NCI-H524 treated with DMSO at 0.1 percent for 48 hours (cell line): ENCODE measurements around the gene GLIPR1.
"Not testable (repeated sequence)": the region's sequence is repeated elsewhere in the genome, so short reads cannot be mapped to it uniquely, and the experiment has no call there.

Experiments
- DNase-seq: peaks from one replicate; lab custom pipeline; 2025; lab: John Stamatoyannopoulos, UW

The GLIPR1 gene

GRCh38 chr12:75474116-75474515 is 6.4 kb upstream of the GLIPR1 start:
- DNase-seq = no peak

DNA sequence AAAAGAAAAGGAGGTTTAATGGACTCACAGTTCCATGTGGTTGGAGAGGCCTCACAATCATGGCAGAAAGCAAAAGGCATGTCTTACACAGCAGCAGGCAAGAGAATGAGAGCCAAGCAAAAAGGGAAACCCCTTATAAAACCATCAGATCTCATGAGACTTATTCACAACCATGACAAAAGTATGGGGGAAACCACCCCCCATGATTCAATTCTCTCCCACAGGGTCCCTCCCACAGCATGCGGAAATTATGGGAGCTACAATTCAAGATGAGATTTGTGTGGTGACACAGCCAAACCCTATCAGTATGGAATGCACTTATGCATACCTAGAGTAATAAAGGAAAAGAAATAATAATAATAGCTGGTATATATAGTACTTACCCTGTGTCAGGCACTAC is 4.5 kb upstream of the GLIPR1 start:
- DNase-seq = no peak

DNA sequence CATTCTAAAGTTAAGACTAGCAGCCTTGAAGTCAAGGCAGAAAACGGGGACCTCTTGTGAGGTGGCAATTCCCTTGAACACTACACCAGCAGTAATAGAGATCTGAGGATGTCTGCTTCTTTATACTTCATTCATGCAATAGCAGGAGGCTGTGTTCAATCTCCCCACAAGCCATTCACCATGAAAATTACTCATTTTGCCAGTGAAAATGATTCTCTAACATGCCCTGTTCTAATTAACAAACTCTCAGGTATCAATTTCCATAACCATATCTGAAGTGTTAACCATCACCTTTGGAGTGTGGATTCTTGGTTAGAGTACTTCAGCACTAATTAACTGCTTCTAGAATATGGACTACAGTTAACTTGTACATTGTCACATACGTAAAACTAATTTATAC is 3.4 kb upstream of the GLIPR1 start:
- DNase-seq = no peak

- no peak for DNase-seq
Observed at GRCh38 chr12:75478116-75478794, 2.3 kb upstream of the GLIPR1 start.

DNA sequence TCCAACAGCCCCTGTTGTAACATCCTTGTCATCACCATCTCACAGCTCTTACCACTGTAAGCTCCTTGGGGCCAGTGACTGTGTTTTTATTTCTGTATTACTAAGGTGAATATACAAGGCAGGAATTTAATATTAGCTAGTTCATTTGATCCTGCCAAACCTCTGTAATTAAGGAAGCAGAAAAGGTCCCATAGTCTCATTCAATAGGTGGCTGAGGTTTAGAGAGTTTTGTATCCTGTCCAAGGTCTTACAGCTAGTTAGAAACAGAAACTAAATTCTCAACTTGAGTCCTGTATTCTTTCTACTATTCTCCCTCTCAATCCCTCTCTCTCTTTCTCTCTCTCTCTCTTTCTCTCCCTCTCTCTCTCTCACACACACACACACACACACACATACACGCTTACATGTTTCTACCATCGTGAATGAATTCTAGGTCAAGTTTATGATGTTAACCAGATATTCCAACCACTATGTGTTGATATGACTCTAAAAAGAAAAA is 543 bp upstream of the GLIPR1 start:
- no peak for DNase-seq

GRCh38 chr12:75481013-75481705 is 604 bp downstream of the GLIPR1 start:
- no peak for DNase-seq

- DNase-seq = no peak
Observed at GRCh38 chr12:75481774-75482173, 1.2 kb downstream of the GLIPR1 start.

DNA sequence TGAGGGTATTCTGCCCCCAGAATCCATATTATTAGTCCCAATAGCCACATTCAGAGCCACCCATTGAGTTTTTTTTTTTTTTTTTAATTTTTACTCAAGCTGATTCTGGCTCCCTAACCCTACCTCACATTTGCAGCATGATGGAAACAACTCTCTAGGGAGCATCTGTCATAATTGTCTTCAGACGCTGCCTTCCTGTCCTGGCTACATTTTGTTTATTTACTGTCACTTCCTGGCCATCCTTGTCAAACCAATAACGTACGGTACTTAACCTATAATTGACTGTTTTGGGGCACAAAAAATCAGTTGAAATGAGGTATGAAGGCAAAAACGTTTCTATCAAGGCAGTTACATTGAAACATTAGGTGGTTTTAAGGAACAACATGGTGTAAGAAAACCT is 2.1 kb downstream of the GLIPR1 start:
- no peak for DNase-seq

- DNase-seq = no peak
Observed at GRCh38 chr12:75483431-75483830, 2.9 kb downstream of the GLIPR1 start.

DNA sequence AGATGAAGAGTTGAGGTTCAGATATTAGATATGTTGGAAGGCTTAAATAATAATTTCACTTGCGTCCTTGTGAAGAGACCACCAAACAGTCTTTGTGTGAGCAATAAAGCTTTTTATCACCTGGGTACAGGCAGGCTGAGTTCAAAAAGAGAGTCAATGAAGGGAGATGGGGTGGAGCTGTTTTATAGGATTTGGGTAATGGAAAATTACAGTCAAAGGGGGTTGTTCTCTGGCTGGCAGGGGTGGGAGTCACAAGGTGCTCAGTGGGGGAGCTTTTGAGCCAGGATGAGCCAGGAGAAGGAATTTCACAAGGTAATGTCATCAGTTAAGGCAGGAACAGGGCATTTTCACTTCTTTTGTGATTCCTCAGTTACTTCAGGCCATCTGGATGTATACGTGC is 3.9 kb downstream of the GLIPR1 start:
- DNase-seq = not testable (repeated sequence)

DNA sequence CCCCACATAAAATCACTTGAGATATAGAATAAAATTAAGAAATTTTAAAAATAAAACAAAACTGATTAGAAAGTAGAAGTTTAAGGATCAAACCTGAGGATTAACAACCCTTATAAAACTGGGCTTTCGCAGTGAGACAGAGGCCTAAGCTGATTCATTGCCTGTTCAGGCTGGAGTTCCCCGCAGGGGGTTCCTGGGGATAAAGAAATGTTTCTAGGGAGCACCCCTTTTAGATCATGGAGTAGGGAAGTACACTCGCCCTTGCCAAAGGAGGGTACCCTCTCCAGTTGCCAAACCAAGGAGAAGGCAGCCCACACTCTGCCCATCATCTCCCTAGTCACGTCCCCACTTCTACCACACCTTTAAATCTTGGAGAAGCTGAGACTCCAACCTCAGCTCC is 6.8 kb downstream of the GLIPR1 start:
- DNase-seq = no peak

- no peak for DNase-seq
Observed at GRCh38 chr12:75488553-75488952, 8.0 kb downstream of the GLIPR1 start.

DNA sequence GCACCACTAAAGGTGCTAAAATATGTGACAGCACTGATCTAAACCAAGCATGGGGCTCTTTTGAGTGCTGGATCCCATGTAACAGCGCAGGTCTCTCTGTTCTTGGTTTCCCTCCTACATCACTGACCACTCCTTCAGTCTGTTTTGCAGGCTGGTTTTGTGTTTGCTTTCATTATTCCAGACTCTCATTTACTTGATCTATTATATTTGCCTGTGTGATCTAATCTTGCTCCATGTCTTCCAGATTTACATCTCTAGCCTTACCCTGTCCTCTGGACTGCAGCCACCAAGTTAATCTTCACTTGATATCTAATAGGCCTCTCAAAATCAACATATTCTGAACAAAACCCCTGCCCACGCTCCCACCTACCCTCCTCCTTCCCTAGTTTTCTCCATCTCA is 8.6 kb downstream of the GLIPR1 start:
- DNase-seq = no peak

DNA sequence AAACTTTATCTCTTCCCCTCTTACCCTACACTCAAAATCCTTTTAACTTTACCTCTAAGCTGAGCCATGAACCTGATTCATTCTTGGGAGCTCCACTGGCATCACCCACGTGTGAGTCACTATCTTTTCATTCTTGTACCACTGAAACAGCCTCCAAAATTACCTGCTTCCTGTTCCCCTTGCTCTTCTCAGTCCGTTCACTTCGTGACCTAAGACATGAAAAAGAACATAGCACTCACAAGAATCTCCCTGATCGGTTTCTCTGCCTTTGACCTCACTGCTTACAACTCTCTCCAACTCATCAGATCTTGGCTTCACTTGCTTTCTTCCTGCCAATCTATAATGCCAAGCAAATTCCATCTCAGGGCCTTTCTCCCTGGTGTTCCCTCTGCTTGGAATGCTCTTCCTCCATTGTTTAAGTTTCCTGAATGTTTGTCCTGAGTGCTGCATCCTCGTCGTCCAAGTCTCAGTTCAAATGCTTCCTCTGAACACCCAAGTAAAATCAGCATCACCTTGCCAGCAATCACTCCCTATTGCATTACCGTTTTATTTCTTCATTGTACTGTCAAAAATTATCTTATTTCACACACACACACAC is 9.2 kb downstream of the GLIPR1 start:
- no peak for DNase-seq

DNA sequence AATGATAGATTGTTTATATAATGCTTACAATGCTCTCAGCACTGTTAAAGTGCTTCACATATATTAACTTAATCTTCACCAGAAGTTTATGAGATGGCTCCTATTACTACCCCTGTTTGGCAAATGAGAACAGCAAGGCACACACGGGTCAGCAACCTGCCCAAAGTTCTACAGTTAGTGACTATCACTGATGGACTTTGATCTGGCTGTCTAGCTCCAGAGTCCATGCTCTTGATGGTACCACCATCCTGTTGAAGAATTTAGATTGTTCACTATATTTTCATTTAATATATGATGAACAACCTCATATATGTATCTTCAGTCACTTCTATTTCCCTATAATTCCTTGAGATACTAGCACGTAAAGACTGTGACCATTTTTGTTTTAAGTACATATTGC is 10.6 kb downstream of the GLIPR1 start:
- no peak for DNase-seq

- no peak for DNase-seq
Observed at GRCh38 chr12:75503459-75503858, 22.9 kb downstream of the GLIPR1 start.

DNA sequence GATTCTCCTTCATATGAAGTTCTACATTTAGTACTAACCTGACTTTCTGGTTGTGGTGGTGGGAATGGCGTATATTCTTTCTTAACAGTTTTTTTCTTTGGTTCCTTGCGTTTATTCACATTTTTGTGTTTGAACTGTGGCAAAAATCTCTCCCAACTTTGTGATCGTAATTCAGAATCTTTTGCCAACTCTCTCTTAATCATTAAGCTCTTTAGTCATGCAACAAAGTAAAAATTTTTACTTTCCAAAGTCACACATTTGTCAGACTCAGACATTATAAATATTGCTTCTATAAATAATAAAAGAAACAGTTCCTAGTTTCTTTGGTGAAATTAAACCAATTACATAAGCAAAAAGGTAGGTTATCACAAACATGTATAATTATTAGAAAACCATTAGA is 23.3 kb downstream of the GLIPR1 start:
- DNase-seq = no peak

DNA sequence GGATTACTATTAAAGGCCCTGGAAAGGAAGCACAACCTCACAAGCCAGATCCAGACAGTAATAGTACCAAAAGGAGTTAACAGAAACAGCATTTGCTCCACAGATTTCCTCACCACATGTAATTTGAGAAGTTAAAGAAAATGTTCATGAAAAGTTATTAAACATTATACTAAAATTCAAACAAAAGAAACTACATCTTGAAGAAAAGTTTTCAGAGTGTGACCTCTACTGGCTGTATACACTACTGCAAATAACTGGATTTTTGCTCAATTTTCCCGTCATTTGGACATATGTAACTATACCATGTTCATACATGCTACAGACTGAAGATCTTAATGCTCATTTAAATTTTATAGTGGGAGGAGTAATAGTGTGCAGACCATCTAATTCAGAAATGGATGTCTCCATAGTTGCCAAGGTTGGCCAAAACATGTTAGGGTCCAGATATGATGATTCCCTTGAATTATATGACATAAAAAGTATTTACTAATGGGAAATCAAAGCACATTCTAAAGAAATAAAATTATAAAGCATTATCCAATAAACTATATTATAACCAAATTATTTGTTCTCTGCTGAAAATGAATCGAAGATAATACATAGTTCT is 25.3 kb downstream of the GLIPR1 start:
- no peak for DNase-seq

- no peak for DNase-seq
Observed at GRCh38 chr12:75507086-75507485, 26.5 kb downstream of the GLIPR1 start.

GRCh38 chr12:75508159-75508558 is 27.6 kb downstream of the GLIPR1 start:
- no peak for DNase-seq

DNA sequence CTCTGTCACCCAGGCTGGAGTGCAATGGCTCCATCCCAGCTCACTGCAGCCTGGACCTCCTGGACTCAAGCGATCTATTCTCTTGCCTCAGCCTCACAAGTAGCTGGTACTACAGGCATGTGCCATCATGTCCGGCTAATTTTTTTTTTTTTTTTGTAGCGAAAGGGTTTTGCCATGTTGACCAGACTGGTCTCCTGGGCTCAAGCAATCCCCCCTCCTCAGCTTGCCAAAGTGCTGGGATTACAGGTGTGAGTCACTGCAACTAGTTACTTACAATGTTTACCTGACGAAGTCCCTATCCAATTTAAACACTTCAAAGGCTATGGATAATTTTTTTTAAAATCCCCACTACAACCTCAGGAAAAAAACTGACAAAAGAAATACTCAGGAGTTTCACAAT is 29.1 kb downstream of the GLIPR1 start:
- no peak for DNase-seq

- DNase-seq = peak; percentile 96
Observed at GRCh38 chr12:75511116-75512048, 30.8 kb downstream of the GLIPR1 start, which contains the start of gene KRR1. Gene KRR1, minus strand, starts transcription at chr12:75511609. Its CDS starts 12 bp downstream, at chr12:75511597.
